HL-60 (cell line): ENCODE data around the gene LRFN4.

Source experiments
- DNase-seq, 2 experiments: peaks; one replicate each; pipeline ENCODE4 v3.0.0-alpha.2; 2010 to 2020; ENCODE audit warnings: low read depth in 1 of 2, low spot score in 1 of 2
- H3K27ac ChIP-seq: fragments of 250-450 bp; sonication (Bioruptor Pico); replicated peaks from 2 replicates; pipeline ENCODE4 v1.5.1; 2020; ENCODE audit warnings: mild to moderate bottlenecking, moderate library complexity
- H3K27me3 ChIP-seq: fragments of 250-450 bp; sonication (Bioruptor Pico); 2 replicates; pipeline ENCODE4 v1.5.1; 2021; ENCODE audit warnings: mild to moderate bottlenecking, moderate library complexity; ENCODE audit not compliant: insufficient read depth, poor library complexity, severe bottlenecking
- H3K4me3 ChIP-seq: replicated peaks from 2 replicates; pipeline ENCODE4 v1.5.1; 2011; ENCODE audit warnings: mild to moderate bottlenecking, control low read depth, low read length; ENCODE audit not compliant: insufficient read depth
- CTCF ChIP-seq: IDR thresholded peaks from one replicate; pipeline ENCODE4 v1.5.1; 2011; ENCODE audit warnings: low read length, control low read depth, inconsistent platforms; ENCODE audit not compliant: insufficient read depth
- GABPA ChIP-seq: IDR thresholded peaks from 2 replicates; pipeline ENCODE4 v1.6.1; 2012; ENCODE audit warnings: low read depth
- POLR2AphosphoS5 ChIP-seq: IDR thresholded peaks from 2 replicates; pipeline ENCODE4 v1.6.1; 2012; ENCODE audit warnings: low read depth
- REST ChIP-seq: IDR thresholded peaks from 2 replicates; pipeline ENCODE4 v1.6.1; 2012; ENCODE audit warnings: low read depth; ENCODE audit not compliant: insufficient replicate concordance
- SPI1 ChIP-seq: IDR thresholded peaks from 2 replicates; pipeline ENCODE4 v1.6.1; 2012; ENCODE audit warnings: low read depth, mild to moderate bottlenecking, borderline replicate concordance

The LRFN4 gene

GRCh38 chr11:66866007-66866406 lies 9.1 kb downstream of the LRFN4 start:
- no peak overlapping the region for H3K4me3 ChIP-seq
- TF ChIP-seq POLR2AphosphoS5: no peak
- TF ChIP-seq REST: no peak
- no peak for TF ChIP-seq GABPA
- TF ChIP-seq CTCF: no peak
- TF ChIP-seq SPI1: no peak
- H3K27ac ChIP-seq: no peak overlapping the region
- H3K27me3 ChIP-seq: no peaks in the 10 kb centered on the region
- no peak for DNase-seq

GRCh38 chr11:66866511-66866986 lies 9.7 kb downstream of the LRFN4 start:
- no peak overlapping the region for H3K27ac ChIP-seq
- no peak overlapping the region for H3K4me3 ChIP-seq
- TF ChIP-seq CTCF (no peak), SPI1 (no peak), POLR2AphosphoS5 (no peak), REST (no peak), GABPA (no peak)
- DNase-seq: no peak
- H3K27me3 ChIP-seq: no peaks in the 10 kb centered on the region

- Histone ChIP-seq H3K4me3 (no peak overlapping the region), H3K27ac (no peak overlapping the region), H3K27me3 (no peaks in the 10 kb centered on the region)
- TF ChIP-seq REST (no peak), SPI1 (no peak), POLR2AphosphoS5 (no peak), GABPA (no peak), CTCF (no peak)
- DNase-seq: no peak
These were observed 10.7 kb downstream of the LRFN4 start for GRCh38 chr11:66867425-66868040.
